SKM-1 treated with dmso at 0.1 percent for 144 hours (cell line): ENCODE measurements around the gene CYB5B.

ENCODE experiments used
- DNase-seq: peaks from one replicate; lab custom pipeline; 2025; ENCODE audit not compliant: unreplicated experiment; lab: John Stamatoyannopoulos, UW

The CYB5B gene

GRCh38 chr16:69483611-69484010, 59.2 kb downstream of the CYB5B start:
- no peak for DNase-seq

GRCh38 chr16:69485361-69485760, 60.9 kb downstream of the CYB5B start:
- no peak for DNase-seq

GRCh38 chr16:69485816-69486215, 61.4 kb downstream of the CYB5B start:
- no peak for DNase-seq

DNA sequence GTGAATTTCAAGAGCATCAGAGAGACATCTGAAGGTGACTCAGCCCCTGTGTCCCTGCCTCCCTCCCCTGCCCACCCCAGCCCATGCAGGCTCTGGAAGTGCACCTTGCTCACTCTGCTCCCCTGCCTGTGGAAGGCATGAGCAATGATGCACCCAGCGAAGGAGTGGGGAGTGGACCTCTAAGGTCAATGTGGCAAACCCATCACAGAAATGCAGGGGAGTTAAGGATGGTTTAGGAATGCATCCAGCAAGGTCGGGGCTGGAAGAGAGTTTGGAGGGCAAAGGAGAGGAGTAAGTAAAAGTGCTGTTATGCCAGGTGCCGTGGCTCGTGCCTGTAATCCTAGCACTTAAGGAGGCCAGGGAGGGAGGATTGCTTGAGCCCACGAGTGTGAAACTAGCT, 61.9 kb downstream of the CYB5B start:
- no peak for DNase-seq

DNA sequence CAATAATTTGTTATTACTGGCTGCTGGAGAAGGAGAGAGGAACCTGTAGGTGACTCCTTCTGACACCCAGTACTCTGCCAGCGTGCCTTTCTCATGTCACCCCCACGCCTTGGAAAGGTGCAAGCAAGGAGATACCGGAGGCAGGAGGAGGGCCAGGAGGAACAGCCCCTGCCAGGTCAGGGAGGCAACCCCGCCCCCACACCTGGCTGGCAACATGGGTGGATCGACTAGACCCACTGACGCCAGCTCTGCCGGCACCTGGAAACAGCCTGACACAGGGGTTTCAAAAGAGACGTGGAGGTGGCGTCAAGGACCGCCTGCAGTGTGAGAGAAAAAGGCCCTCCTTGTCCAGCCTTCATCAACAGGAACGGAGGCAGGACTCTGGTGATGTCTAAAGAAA, 62.3 kb downstream of the CYB5B start:
- no peak for DNase-seq

DNA sequence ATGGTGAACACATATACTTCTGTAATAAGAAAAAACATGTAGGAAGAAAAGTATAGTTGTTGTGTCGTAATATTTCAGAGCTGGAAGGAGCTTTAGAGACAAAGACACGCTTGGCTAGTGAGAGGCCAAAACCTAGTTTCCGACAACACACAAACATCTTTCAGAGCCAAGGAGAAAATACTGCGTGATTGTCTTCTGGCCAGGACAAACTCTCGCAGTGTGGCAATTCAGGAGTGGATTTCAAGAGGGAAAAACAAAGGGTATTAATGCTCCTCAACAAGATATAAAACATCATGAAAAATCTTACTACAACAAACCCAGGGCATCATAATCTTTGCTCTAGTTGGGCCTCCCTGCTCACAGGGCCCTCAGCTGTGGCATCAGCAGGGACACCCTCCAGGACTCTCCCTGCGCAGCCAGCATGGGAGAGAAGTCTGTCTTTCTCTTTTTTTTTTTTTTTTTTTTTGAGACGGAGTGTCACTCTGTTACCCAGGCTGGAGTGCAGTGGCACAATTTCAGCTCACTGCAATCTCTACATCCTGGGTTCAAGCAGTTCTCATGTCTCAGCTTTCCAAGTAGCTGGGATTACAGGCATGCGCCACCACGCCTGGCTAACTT, 66.4 kb downstream of the CYB5B start:
- no peak for DNase-seq

DNA sequence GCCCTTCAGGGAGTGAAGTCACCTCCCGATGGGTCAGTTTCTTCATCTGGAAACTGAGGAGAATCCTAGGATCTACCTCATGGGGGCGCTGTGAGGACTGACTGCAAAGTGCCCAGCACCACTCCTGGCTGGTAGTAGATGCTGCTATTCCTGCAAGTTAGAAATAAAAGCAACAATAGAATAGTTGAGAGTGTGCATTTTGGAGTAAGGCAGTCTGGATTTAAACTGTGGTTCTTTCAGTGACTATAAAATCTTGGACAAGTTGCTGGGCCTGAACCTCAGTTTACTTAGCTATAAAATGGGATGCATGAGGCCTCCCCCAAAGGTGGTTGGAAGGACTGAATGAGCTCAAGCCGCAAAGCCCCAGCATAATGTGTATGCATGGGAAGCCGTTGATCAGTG, 70.6 kb downstream of the CYB5B start:
- DNase-seq: peak; percentile 24

DNA sequence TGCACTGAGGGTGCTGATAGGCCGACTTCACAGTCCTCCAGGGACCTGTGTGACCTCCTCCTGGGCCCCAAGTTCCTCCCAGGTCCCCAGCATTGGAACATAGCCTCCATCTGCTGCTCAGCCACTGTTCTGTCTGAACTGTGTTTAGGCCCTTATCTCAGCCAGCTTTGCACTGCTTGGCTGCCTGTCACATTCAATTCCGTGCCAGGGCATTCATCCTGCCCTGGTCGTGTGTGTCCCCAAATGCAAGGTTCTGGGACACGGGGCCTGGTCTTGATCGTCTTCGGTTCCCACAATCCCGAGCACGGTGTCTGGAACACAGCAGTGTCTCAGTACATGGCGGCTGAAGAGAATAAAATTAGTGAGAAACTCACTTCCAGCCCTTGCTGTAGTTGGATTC, 71.4 kb downstream of the CYB5B start:
- no peak for DNase-seq

DNA sequence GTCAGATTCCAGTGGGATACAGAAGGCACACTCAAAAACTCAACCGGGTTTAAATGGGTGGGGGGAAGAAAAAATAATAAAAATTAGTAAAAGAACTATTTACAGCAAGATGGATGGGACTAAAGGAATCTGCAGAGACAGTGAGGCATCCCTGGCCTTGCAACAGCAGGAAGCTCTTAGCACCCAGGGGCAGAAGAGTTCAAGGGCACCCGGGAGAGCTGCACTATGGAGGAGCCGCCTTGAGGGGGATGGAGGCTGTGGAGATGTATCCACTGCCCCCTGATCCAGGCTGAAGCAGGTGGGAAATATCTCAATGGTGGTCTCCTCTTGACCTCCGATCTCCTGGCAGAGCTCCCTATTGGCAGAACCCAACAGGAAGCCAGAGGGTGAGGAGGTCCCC, 72.0 kb downstream of the CYB5B start:
- DNase-seq: no peak

- no peak for DNase-seq
Measured at GRCh38 chr16:69496896-69497295, 72.5 kb downstream of the CYB5B start.

DNA sequence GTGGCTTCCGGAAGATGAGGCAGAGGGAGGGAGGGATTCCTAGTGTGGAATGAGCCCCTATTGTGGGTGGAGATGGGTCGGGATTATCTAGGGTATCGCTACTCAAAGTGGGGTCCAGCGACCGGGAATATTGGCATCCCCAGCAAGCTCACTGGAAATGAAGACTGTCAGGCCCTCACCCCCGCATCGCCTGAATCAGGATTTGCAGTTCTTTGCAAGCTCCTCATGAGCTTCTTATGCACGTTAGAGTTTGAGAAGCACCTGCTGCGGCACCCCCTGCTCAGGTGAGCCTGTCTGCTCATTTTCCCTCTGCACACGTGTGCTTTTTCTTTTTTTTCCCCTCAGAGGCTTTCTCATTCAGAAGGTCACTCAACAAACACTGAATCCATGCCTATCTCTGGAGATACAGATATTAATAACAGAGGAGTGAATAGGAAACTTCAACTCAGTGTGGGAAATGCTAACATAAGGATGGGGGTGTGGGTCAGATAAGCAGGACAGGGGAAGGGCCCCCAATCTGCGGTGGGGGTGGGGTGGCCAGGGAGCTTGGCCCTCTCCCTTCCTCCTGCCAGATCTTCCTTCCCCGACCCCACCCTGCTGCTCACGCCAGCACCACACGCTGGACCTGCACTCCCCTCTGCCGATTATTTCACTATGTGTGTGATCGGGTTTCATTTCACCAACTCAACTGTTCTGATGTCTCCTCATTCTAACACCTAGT, 73.6 kb downstream of the CYB5B start:
- no peak for DNase-seq

GRCh38 chr16:69498926-69499325, 74.5 kb downstream of the CYB5B start:
- DNase-seq: no peak

GRCh38 chr16:69499541-69500230, 75.3 kb downstream of the CYB5B start:
- DNase-seq: no peak

DNA sequence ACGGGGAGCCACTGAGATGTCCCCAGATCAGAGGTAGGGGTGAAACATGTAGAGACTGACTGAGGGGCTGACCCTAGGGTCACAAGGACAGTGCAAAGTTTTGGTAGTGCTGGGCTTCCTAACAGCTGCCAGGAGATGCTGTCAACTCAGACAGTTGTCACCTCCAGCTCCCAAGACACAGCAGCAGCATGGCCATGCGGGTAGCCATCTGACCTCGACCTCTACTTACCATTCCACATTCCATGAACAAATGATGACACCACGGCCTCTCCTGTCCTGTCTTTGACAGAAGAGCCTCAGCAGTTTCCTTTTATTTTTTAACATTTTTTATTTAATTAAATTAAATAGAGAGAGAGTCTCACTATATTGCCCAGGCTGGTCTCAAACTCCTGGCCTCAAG, 76.1 kb downstream of the CYB5B start:
- no peak for DNase-seq

DNA sequence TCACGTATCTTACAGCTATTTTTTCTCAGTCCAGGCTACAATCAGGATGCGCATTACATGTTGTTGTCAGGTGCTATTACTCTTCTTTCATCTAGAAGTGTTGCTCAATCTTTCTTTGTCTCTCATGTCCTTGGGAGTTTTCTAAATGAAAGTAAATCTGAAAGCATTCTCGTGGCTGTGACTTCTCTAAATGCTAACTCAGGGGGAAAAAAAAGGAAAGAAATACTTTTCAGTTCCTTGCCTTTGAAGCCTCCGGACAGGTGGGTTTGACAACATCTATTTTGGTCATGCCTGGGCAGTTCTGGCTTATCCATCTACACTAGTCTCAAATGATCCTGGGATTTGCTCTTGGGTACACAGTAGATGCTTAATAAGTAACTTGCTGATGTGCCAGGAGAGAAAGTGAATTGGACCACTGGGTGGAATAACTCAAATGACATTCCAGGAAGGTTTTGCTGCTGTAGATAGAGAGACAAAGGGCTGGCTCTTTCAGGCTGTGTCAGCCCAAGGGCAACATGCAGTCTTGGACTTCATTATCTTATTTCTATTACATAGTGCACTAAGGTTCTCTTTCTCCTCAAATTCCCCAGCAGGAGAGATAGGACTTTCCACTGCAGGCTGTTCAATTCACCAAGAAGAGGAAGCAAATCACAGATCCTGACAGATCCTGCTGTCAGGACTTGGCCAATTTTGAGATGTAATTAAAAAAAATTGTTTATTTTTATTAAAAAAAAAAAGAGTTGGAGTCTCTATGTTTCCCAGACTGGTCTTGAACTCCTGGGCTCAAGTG, 77.7 kb downstream of the CYB5B start:
- no peak for DNase-seq

DNA sequence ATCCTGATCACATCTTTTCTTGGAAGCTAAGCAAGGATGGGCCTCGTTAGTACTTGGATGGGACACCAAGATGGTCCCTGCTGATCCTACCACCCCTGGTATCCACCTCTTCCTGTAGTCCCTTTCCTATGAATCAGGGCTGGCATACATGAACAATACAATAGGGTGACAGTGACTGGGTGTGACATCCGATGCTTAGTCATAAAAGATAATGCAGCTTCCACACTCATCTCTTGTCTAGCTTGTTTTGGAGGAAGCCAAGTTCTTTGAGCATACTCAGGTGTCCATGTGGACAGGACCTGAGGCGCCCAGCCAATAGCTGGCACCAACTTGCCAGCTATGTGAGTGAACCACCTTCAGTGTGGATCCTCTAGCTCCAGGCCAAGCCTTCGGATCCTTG, 78.8 kb downstream of the CYB5B start:
- no peak for DNase-seq

DNA sequence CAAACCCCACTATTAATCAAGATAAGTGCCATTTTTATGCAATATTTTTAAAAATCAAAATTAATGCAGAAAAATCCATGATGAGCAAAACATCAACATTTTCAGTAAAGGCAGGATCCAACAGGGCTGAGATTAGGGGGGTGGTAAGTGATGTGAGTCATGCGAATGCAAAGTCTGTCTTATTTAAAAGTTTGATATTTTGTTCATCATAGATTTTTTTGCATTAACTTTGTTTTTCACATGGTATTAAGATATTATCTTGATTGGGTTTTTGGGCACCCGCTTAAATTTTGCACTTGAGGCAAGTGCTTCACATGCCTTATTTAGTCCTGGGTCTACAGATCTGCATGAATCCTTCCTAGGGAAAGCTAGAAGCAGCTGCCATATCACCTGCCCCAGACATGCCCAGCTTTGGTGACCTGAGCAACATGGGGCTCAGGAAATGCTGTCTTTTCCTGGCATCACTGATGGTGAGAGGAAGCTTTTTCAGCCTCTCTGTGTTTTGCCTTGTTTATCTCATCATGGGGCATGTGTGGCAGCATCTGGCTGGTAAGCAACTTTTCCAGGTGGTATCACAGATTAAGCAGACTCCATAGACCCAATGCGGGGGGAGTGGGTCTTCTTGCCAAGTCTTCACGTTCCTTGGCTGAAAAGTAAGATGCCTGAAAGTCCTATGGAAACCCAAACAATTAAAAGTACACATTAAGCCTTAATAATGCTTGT, 83.8 kb downstream of the CYB5B start:
- DNase-seq: no peak

DNA sequence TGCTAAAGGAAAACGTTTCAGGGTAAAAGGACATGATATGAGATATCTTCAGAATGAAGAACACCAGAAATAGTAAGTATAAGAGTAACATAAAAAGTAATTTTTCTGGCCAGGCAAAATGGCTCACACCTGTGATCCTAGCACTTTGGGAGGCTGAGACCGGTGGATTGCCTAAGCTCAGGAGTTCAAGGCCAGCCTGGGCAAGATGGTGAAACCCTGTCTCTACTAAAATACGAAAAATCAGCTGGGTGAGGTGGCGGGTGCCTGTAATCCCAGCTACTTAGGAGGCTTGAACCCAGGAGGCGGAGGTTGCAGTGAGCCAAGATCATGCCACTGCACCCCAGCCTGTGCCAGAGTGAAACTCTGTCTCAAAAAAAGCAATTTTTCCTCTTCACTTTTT, 84.7 kb downstream of the CYB5B start:
- no peak for DNase-seq

GRCh38 chr16:69511651-69512050, 87.2 kb downstream of the CYB5B start:
- DNase-seq: peak; percentile 15

DNA sequence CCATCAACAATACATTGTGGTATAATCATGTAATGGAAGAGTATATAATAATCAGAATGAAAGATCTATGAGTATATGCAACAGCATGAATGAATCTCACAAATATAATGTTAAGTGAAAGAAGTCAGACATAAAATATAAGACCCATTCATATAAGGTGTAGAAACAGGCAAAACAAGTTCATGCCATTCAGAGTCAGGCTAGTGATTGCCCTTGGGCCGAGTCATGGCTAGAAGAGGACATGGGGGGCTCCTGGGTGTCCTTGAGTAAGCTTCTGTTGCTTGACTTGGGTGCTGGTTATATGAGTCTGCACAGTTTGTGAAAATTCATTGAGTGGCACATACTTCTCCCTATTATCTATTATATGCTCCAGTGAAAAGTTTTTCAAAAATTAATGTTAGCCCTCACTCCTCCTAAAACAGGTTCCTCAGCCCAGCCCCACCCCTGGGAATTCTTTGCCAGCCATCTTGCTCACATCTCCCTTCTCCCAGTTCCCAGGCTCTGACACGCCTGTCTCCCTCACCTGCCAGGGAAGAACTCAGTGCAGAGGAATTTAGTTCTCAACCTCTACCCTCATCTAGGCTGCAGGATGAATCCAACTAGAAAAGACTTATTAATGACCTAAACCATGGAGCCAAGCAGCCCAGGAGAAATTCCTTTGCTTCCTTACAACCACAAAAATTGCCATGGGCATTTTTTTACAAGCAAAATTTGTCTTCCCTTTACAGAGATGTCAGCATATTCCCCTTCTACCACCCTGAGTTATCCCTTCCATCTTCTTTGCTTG, 89.0 kb downstream of the CYB5B start:
- DNase-seq: no peak
